IMR-90 (cell line): ENCODE results near the gene SLC9A7. TPM values are rescaled to one million over a fixed set of nuclear protein-coding genes. Genes with fewer than 3 reads are reported as not detected.

ENCODE experiments used
- ATAC-seq: fragments of 200-7000 bp; cut with Tn5 transposase; 2 replicates; pipeline ENCODE4 v1.9.1; 2020; ENCODE audit warnings: low read depth, mild to moderate bottlenecking, moderate library complexity
- BruUV-seq: library from RNA; stranded (reverse); fragments of 400-500 nt; replicated peaks from 2 replicates; lab custom pipeline; 2021; lab: Mats Ljungman, UMichigan
- CTCF ChIA-PET: fragments of 300-600 bp; formaldehyde crosslinking; extraction: SDS; loops from one replicate; lab custom pipeline; 2021; ENCODE audit warnings: antibody characterized with exemption; lab: Yijun Ruan, JAX
- POLR2A ChIA-PET: fragments of 300-600 bp; sonication (Branson Sonifier 250); formaldehyde crosslinking; loops from one replicate; lab custom pipeline; 2022; ENCODE audit warnings: antibody characterized with exemption; ENCODE audit not compliant: unreplicated experiment; lab: Charles Lee
- DNase-seq: peaks from one replicate; pipeline ENCODE4 v3.0.0; 2013
- H2AFZ ChIP-seq: replicated peaks from 2 replicates; pipeline ENCODE3; 2013; ENCODE audit warnings: low read length, mild to moderate bottlenecking; ENCODE audit not compliant: poor library complexity
- H2AK5ac ChIP-seq: 2 replicates; pipeline ENCODE4 v1.6.1; 2013; ENCODE audit warnings: low read depth, low read length, inconsistent platforms
- H2AK9ac ChIP-seq: replicated peaks from 2 replicates; pipeline ENCODE3; 2013; ENCODE audit warnings: mild to moderate bottlenecking, low read depth, low read length, moderate library complexity; ENCODE audit not compliant: poor library complexity
- H2BK120ac ChIP-seq: 2 replicates; pipeline ENCODE4 v1.6.1; 2013; ENCODE audit warnings: low read depth, low read length, inconsistent platforms
- H2BK15ac ChIP-seq: 3 replicates; pipeline ENCODE4 v1.6.1; 2013; ENCODE audit warnings: low read depth, low read length, inconsistent platforms
- H2BK20ac ChIP-seq: 2 replicates; pipeline ENCODE4 v1.6.1; 2013; ENCODE audit warnings: low read depth, mild to moderate bottlenecking, inconsistent platforms, low read length, moderate library complexity
- H2BK5ac ChIP-seq: 2 replicates; pipeline ENCODE4 v1.6.1; 2013; ENCODE audit warnings: mild to moderate bottlenecking, low read depth, low read length, inconsistent platforms; ENCODE audit not compliant: poor library complexity, severe bottlenecking
- H3K14ac ChIP-seq: replicated peaks from 2 replicates; pipeline ENCODE4 v1.6.1; 2013; ENCODE audit warnings: low read depth, low read length, inconsistent platforms
- H3K18ac ChIP-seq: 2 replicates; pipeline ENCODE4 v1.6.1; 2013; ENCODE audit warnings: low read depth, low read length, control low read depth
- H3K23ac ChIP-seq: 2 replicates; pipeline ENCODE4 v1.6.1; 2013; ENCODE audit warnings: low read depth, low read length, inconsistent platforms
- H3K27ac ChIP-seq: 2 replicates; pipeline ENCODE4 v1.5.1; 2013; ENCODE audit warnings: mild to moderate bottlenecking, control low read depth, low read length; ENCODE audit not compliant: insufficient read depth
- H3K27me3 ChIP-seq: 2 replicates; pipeline ENCODE4 v1.6.1; 2013; ENCODE audit warnings: low read length; ENCODE audit not compliant: control insufficient read depth, insufficient read depth
- H3K36me3 ChIP-seq: 2 replicates; pipeline ENCODE4 v1.6.1; 2013; ENCODE audit warnings: low read length, mixed read lengths; ENCODE audit not compliant: control insufficient read depth, insufficient read depth
- H3K4ac ChIP-seq: 2 replicates; pipeline ENCODE4 v1.6.1; 2013; ENCODE audit warnings: low read depth, low read length, inconsistent platforms
- H3K4me1 ChIP-seq: 2 replicates; pipeline ENCODE4 v1.6.1; 2013; ENCODE audit warnings: low read length, mixed read lengths; ENCODE audit not compliant: control insufficient read depth, insufficient read depth
- H3K4me2 ChIP-seq: 2 replicates; pipeline ENCODE4 v1.6.1; 2013; ENCODE audit warnings: low read depth, mild to moderate bottlenecking, control low read depth, low read length, moderate library complexity
- H3K4me3 ChIP-seq: 2 replicates; pipeline ENCODE4 v1.5.1; 2013; ENCODE audit warnings: low read depth, mild to moderate bottlenecking, control low read depth, low read length, moderate library complexity; ENCODE audit not compliant: insufficient read depth
- H3K56ac ChIP-seq: 2 replicates; pipeline ENCODE4 v1.6.1; 2013; ENCODE audit warnings: low read length, inconsistent platforms; ENCODE audit not compliant: insufficient read depth; ENCODE audit errors: extremely low read depth
- H3K79me1 ChIP-seq, 2 experiments: 2 replicates each; pipeline ENCODE4 v1.6.1; 2013; ENCODE audit warnings: low read length in 2 of 2, inconsistent platforms in 1 of 2, low read depth in 1 of 2
- H3K9ac ChIP-seq: 2 replicates; pipeline ENCODE4 v1.6.1; 2013; ENCODE audit warnings: low read depth, low read length, control low read depth
- H3K9me1 ChIP-seq: 2 replicates; pipeline ENCODE4 v1.6.1; 2013; ENCODE audit warnings: low read length, inconsistent platforms; ENCODE audit not compliant: insufficient read depth
- H3K9me3 ChIP-seq: 2 replicates; pipeline ENCODE4 v1.6.1; 2013; ENCODE audit warnings: low read length; ENCODE audit not compliant: control insufficient read depth, insufficient read depth
- H4K20me1 ChIP-seq: 2 replicates; pipeline ENCODE4 v1.6.1; 2013; ENCODE audit warnings: low read length, inconsistent platforms; ENCODE audit not compliant: insufficient read depth
- H4K5ac ChIP-seq: 2 replicates; pipeline ENCODE4 v1.6.1; 2013; ENCODE audit warnings: mild to moderate bottlenecking, low read depth, low read length, control low read depth
- H4K8ac ChIP-seq, 2 experiments: 2 replicates each; pipeline ENCODE4 v1.6.1; 2013; ENCODE audit warnings: low read depth in 2 of 2, low read length in 2 of 2, control low read depth in 1 of 2, inconsistent platforms in 1 of 2
- H4K91ac ChIP-seq: 2 replicates; pipeline ENCODE4 v1.6.1; 2013; ENCODE audit warnings: low read depth, low read length, inconsistent platforms; ENCODE audit not compliant: insufficient read depth
- BHLHE40 ChIP-seq: fragments of 150-350 bp; IDR thresholded peaks from 2 replicates; pipeline ENCODE4 v1.6.1; 2016; ENCODE audit warnings: mild to moderate bottlenecking, low read depth, low read length
- CEBPB ChIP-seq: IDR thresholded peaks from 2 replicates; pipeline ENCODE4 v1.6.1; 2012; ENCODE audit warnings: low read depth, low read length, improper control_type of control experiment
- CTCF ChIP-seq: conservative IDR thresholded peaks from 2 replicates; pipeline ENCODE4 v1.5.1; 2012; ENCODE audit warnings: mild to moderate bottlenecking, low read depth, low read length, improper control_type of control experiment
- MAFK ChIP-seq: IDR thresholded peaks from 2 replicates; pipeline ENCODE4 v1.6.1; 2012; ENCODE audit warnings: low read depth, low read length, improper control_type of control experiment
- MAZ ChIP-seq: IDR thresholded peaks from 2 replicates; pipeline ENCODE4 v1.6.1; 2012; ENCODE audit warnings: low read depth, mild to moderate bottlenecking, low read length, improper control_type of control experiment, moderate library complexity, borderline replicate concordance
- MXI1 ChIP-seq: IDR thresholded peaks from 2 replicates; pipeline ENCODE4 v1.6.1; 2012; ENCODE audit warnings: low read depth, mild to moderate bottlenecking, low read length, moderate library complexity, borderline replicate concordance
- NFE2L2 ChIP-seq: fragments of 150-350 bp; IDR thresholded peaks from 2 replicates; pipeline ENCODE4 v1.6.1; 2016; ENCODE audit warnings: low read depth, mild to moderate bottlenecking, low read length
- POLR2A ChIP-seq: IDR thresholded peaks from 2 replicates; pipeline ENCODE4 v1.6.1; 2012; ENCODE audit warnings: mild to moderate bottlenecking, low read depth, low read length
- RAD21 ChIP-seq: IDR thresholded peaks from 2 replicates; pipeline ENCODE4 v1.6.1; 2012; ENCODE audit warnings: low read length, improper control_type of control experiment
- RFX5 ChIP-seq: IDR thresholded peaks from 2 replicates; pipeline ENCODE4 v1.8.0; 2012; ENCODE audit warnings: low read depth, mild to moderate bottlenecking, low read length, moderate library complexity
- SMC3 ChIP-seq: fragments of 150-350 bp; IDR thresholded peaks from 2 replicates; pipeline ENCODE4 v1.6.1; 2016; ENCODE audit warnings: low read depth, mild to moderate bottlenecking, antibody characterized with exemption, low read length, moderate library complexity
- WGBS, 2 experiments: methylation state at CpG; one replicate each; pipeline versions ENCODE4 v1.1.5 to v1.1.7; 2013; ENCODE audit warnings: missing lambda C conversion rate in 2 of 2; ENCODE audit not compliant: insufficient read length in 1 of 2; ENCODE audit errors: extremely low coverage in 2 of 2; 5-methylcytosine and 5-hydroxymethylcytosine counted together
- dilution Hi-C: fragments of 300-500 bp; cut with HindIII; formaldehyde crosslinking; loops from one replicate; pipeline ENCODE4 v1.14.3; 2018; ENCODE audit warnings: low sequenced_read_pairs; ENCODE audit not compliant: unreplicated experiment
- in situ Hi-C: fragments of 300-500 bp; cut with MboI; formaldehyde crosslinking; loops from 3 replicates; pipeline ENCODE4 v1.14.3; 2019; ENCODE audit warnings: low sequenced_read_pairs, inconsistent platforms, mixed read lengths
- intact Hi-C: fragments of 100-400 bp; cut with micrococcal nuclease; formaldehyde crosslinking; loops from 2 replicates; pipeline ENCODE4 v1.10.0; 2022
- polyA plus RNA-seq, 3 experiments: library from polyadenylated mRNA; depleted of rRNA; stranded (reverse); fragments of >200 nt; gene quantifications; 2 replicates each; pipeline ENCODE4 v1.2.3, GENCODE V29; 2012; ENCODE audit warnings: low replicate concordance in 1 of 3
- total RNA-seq: library from RNA; depleted of rRNA; stranded (reverse); fragments of >200 nt; gene quantifications from 2 replicates; pipeline ENCODE4 v1.2.3, GENCODE V29; 2012
- TF ChIP-seq, protein P1 (sequence below): fragments of 150-350 bp; IDR thresholded peaks from 2 replicates; pipeline ENCODE4 v1.6.1; 2016; ENCODE audit warnings: low read depth, mild to moderate bottlenecking, low read length, moderate library complexity, borderline replicate concordance
- TF ChIP-seq, protein P2 (sequence below): fragments of 150-350 bp; IDR thresholded peaks from 2 replicates; pipeline ENCODE4 v1.6.1; 2017; ENCODE audit warnings: mild to moderate bottlenecking, antibody characterized with exemption, low read length, low read depth

The SLC9A7 gene
- total and polyA plus RNA-seq, 2 of the 4 experiments (the other 2 are of a cell fraction): 14.4 to 76.4 TPM

DNA sequence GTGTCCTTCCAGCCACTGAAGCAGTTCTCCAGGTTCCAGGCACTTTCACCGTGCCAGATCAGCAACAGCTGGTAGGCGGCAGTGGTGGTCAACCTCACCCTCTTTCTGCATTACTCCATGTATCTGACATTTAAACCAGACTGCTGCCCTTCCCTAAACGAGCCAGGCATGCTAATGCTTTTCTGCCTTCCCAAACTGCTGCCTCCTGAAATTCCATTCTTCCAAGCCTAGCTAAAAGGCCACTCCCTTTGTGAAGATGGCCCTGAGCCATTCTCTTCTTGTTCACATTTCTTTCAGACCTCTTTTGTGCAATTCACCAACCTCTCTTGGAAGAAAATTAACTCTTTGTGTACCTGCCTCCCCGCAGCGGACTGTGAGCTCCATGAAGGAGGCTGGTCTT is 111.7 kb downstream of the SLC9A7 start:
- Histone ChIP-seq H3K23ac (no peak overlapping the region), H3K4ac (no peak overlapping the region), H3K18ac (no peak overlapping the region), H3K9ac (no peak overlapping the region), H3K9me1 (no peaks in the 10 kb centered on the region), H2AK5ac (no peak overlapping the region), H3K4me3 (no peak overlapping the region), H3K27me3 (peaks cover 4% of the 10 kb centered on the region; the same call in 1 of the 2 replicates), H3K4me1 (peaks cover 3% of the 10 kb centered on the region; the same call in 1 of the 2 replicates), H4K8ac (no peak overlapping the region), H3K56ac (no peak overlapping the region), H3K36me3 (no peaks in the 10 kb centered on the region), H3K4me2 (no peak overlapping the region), H2BK120ac (no peak overlapping the region), H2AK9ac (no peak overlapping the region), H3K27ac (no peak overlapping the region), H4K91ac (no peak overlapping the region), H2BK15ac (no peak overlapping the region), H3K14ac (no peak overlapping the region), H2AFZ (no peak overlapping the region), H3K79me1 (no peaks in the 10 kb centered on the region), H3K9me3 (no peaks in the 10 kb centered on the region), H2BK20ac (no peak overlapping the region), H4K20me1 (no peaks in the 10 kb centered on the region), H2BK5ac (no peak overlapping the region), H4K5ac (no peak overlapping the region)
- intact Hi-C loops (no loop called here), dilution Hi-C loops (no loop called here), in situ Hi-C loops (loop anchor here (10.0 kb wide), 1 partner anchor 92 kb away; no protein-coding TSS in a partner anchor)
- ChIA-PET POLR2A (no interaction called here), CTCF (no interaction called here)
- WGBS, 2 experiments: 59% methylated on average over 3 of the region's 5 CpGs; no CpG with 5 or more reads in 1 of the 2 experiments
- ATAC-seq (no peak), DNase-seq (no peak)
- BruUV-seq: no TSS peak
- TF ChIP-seq CTCF: no peak
- no peak for TF ChIP-seq MXI1
- TF ChIP-seq, protein P1, sequence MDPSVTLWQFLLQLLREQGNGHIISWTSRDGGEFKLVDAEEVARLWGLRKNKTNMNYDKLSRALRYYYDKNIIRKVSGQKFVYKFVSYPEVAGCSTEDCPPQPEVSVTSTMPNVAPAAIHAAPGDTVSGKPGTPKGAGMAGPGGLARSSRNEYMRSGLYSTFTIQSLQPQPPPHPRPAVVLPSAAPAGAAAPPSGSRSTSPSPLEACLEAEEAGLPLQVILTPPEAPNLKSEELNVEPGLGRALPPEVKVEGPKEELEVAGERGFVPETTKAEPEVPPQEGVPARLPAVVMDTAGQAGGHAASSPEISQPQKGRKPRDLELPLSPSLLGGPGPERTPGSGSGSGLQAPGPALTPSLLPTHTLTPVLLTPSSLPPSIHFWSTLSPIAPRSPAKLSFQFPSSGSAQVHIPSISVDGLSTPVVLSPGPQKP: no peak
- TF ChIP-seq RFX5: no peak
- TF ChIP-seq MAZ: no peak
- TF ChIP-seq POLR2A: no peak
- no peak for TF ChIP-seq SMC3
- TF ChIP-seq, protein P2, sequence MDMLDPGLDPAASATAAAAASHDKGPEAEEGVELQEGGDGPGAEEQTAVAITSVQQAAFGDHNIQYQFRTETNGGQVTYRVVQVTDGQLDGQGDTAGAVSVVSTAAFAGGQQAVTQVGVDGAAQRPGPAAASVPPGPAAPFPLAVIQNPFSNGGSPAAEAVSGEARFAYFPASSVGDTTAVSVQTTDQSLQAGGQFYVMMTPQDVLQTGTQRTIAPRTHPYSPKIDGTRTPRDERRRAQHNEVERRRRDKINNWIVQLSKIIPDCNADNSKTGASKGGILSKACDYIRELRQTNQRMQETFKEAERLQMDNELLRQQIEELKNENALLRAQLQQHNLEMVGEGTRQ: no peak
- TF ChIP-seq MAFK: no peak
- no peak for TF ChIP-seq BHLHE40
- no peak for TF ChIP-seq CEBPB
- TF ChIP-seq NFE2L2: no peak
- TF ChIP-seq RAD21: no peak
